ENCODE data around the gene AADAT.

The AADAT gene

DNA sequence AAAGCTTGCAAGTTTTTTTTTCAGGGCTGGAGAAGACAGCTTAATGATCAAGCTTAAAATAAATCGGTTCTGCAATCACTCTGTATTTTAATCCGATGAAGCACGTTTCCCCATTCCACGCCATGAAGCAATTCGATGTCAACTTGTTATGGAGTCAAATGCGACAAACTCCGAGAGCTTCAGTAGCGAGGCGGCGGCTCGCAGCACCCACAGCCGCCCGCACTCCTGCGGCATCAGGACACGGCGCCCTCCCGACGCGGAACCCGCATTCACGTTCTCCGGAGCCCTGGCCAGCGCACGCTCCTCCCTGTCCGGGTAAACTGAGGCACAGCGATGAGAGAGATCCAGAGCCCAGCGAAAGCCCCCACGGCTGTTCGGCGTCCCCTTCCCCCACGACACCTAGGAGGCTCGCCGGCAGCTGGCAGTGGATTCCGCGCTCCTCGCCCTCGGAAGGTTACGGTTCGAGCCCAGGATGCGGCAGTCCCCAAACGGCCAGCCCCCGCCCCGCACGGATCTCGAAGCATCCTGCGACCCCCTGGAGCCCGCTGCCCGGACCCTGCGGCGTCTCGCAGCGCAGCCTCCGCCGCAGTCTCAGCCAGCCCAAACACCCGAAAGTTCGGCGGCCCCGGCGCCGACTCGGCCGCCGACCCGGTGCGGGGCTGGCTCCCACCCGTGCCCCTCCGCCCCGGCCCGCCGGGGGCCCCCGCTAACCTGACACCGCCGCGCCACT is 64.1 kb downstream of the AADAT start:
- no peak overlapping the region for H3K4me3 ChIP-seq (ENCODE audit: low read length)
- peaks cover 8% of the 10 kb centered on the region for H3K4me1 ChIP-seq (ENCODE audit: control insufficient read depth, insufficient read depth, low read length)
- no peaks in the 10 kb centered on the region for H3K9me3 ChIP-seq (ENCODE audit: control insufficient read depth, low read length)
- no peaks in the 10 kb centered on the region for H3K36me3 ChIP-seq (ENCODE audit: control insufficient read depth, insufficient read depth, low read length)
- peak overlapping the region; percentile 42 for H3K9ac ChIP-seq (ENCODE audit: low read length)
- peaks cover 17% of the 10 kb centered on the region for H3K27me3 ChIP-seq (ENCODE audit: control insufficient read depth, insufficient read depth, low read length)

DNA sequence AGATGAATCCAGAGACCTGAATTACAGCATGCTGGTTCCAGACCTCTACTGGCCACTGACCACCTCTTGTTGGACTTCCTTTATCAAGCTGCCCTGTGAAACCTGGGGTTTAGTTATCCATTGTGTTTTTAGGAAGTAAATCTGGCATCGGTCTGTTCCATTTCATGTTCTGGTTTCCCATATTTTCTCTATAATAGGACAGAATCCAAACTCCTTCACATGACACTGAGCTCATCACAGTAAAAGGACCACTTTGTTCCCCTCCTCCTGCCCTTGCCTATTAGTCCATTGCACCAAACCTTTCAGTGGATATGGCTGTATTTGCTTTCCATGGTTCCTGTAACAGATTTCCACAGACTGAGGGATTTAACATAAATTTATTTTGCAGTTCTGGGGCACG is 67.5 kb downstream of the AADAT start:
- peaks cover 3% of the 10 kb centered on the region for H3K4me1 ChIP-seq (ENCODE audit: control insufficient read depth, insufficient read depth, low read length)
- no peak overlapping the region for H3K9ac ChIP-seq (ENCODE audit: low read length)
- no peaks in the 10 kb centered on the region for H3K9me3 ChIP-seq (ENCODE audit: control insufficient read depth, low read length)
- no peak overlapping the region for H3K4me3 ChIP-seq (ENCODE audit: low read length)
- H3K27me3 ChIP-seq (ENCODE audit: control insufficient read depth, insufficient read depth, low read length) = peaks cover 8% of the 10 kb centered on the region
- H3K36me3 ChIP-seq (ENCODE audit: control insufficient read depth, insufficient read depth, low read length) = no peaks in the 10 kb centered on the region

DNA sequence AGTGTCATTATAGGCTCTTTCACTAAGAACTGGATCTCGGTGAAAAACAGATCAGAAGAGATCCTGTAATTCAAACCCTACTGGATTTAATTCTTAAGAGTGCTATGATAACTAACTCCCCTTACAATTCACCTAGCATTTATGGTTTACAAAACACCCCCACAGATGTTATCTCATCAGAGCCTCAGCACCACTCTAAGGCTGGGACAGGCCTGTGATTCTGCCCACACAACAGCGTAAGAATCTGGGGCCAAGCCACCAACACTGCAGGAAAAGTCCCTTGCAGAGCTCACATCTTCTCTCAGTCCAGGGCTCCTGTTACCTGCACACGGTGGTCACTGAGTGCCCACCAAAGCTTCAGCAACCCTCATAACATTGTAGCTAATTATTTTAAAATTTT is 72.5 kb downstream of the AADAT start:
- no peaks in the 10 kb centered on the region for H3K4me1 ChIP-seq (ENCODE audit: control insufficient read depth, insufficient read depth, low read length)
- H3K9me3 ChIP-seq (ENCODE audit: control insufficient read depth, low read length) = no peaks in the 10 kb centered on the region
- H3K4me3 ChIP-seq (ENCODE audit: low read length) = no peak overlapping the region
- H3K27me3 ChIP-seq (ENCODE audit: control insufficient read depth, insufficient read depth, low read length) = no peaks in the 10 kb centered on the region
- H3K36me3 ChIP-seq (ENCODE audit: control insufficient read depth, insufficient read depth, low read length) = no peaks in the 10 kb centered on the region
- H3K9ac ChIP-seq (ENCODE audit: low read length) = no peak overlapping the region

DNA sequence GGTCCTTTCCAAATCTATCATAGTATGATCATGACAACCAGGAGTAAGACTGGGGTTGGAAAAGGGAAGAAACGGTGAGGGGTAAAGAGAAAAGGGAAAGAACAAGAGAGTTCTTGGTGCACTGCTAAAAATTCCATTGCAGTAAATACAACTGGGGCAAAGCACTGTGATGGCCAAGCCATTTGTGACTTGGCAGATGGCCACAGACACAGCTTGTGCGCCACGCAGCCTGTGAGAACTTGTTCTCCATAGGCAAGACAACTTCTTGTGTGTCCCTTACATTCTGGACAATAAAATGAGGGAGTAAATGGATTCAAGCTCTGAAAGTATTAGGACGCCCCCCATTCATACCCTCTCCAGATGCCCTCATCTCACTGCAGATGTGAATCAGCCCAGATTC is 74.5 kb downstream of the AADAT start:
- H3K9ac ChIP-seq (ENCODE audit: low read length) = no peak overlapping the region
- H3K9me3 ChIP-seq (ENCODE audit: control insufficient read depth, low read length) = no peaks in the 10 kb centered on the region
- H3K36me3 ChIP-seq (ENCODE audit: control insufficient read depth, insufficient read depth, low read length) = no peaks in the 10 kb centered on the region
- no peaks in the 10 kb centered on the region for H3K27me3 ChIP-seq (ENCODE audit: control insufficient read depth, insufficient read depth, low read length)
- no peaks in the 10 kb centered on the region for H3K4me1 ChIP-seq (ENCODE audit: control insufficient read depth, insufficient read depth, low read length)
- H3K4me3 ChIP-seq (ENCODE audit: low read length) = no peak overlapping the region

DNA sequence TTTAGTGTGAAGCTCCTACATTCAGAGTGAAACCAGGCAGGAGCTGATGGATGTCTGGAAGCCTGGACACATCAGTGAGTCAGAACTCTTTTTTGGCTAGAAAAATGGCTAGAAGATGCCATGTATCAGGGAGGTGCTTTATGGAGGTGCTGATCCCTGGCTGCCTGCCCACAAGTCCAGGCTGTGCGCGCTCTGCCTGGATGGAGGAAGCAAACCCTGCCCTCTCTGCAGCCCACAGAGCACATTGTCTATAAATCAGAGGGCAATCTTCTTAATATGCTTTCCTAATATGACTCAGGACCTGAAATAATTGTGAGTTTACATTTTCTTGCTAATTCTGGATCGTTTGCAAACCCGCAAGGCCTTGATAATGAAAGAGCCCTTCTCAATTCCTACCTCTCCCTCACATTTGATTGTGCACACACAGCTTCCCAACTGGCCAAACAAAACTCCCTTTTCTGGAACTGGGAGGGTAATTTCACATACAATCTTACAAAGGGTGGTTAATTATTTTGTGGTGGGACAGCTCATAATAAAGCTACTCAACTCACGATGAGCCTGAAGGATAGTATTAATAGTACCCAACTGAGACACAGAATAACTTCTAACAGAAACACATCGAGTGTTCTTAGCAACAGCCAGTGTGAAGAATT is 75.3 kb downstream of the AADAT start:
- H3K9ac ChIP-seq (ENCODE audit: low read length) = no peak overlapping the region
- H3K36me3 ChIP-seq (ENCODE audit: control insufficient read depth, insufficient read depth, low read length) = no peaks in the 10 kb centered on the region
- no peak overlapping the region for H3K4me3 ChIP-seq (ENCODE audit: low read length)
- no peaks in the 10 kb centered on the region for H3K4me1 ChIP-seq (ENCODE audit: control insufficient read depth, insufficient read depth, low read length)
- H3K27me3 ChIP-seq (ENCODE audit: control insufficient read depth, insufficient read depth, low read length) = no peaks in the 10 kb centered on the region
- H3K9me3 ChIP-seq (ENCODE audit: control insufficient read depth, low read length) = no peaks in the 10 kb centered on the region

DNA sequence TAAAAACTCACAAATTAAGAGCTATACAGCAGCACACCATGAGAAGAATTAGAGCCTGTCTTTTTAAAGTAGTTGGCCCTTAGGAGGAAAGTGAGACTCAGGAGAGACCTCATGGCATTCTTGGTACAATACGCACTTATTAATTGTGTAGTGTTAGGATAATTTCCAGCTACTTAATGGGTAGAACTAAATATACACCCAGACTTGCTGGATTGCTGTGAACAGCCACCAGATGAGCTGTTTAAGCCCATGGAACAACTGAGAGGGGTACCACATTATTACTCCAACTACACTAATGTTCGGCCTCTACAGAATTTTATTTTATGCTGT is 77.2 kb downstream of the AADAT start:
- Histone ChIP-seq H3K27me3 (ENCODE audit: control insufficient read depth, insufficient read depth, low read length) (no peaks in the 10 kb centered on the region), H3K9me3 (ENCODE audit: control insufficient read depth, low read length) (no peaks in the 10 kb centered on the region), H3K4me3 (ENCODE audit: low read length) (no peak overlapping the region), H3K4me1 (ENCODE audit: control insufficient read depth, insufficient read depth, low read length) (no peaks in the 10 kb centered on the region), H3K9ac (ENCODE audit: low read length) (no peak overlapping the region), H3K36me3 (ENCODE audit: control insufficient read depth, insufficient read depth, low read length) (no peaks in the 10 kb centered on the region)

DNA sequence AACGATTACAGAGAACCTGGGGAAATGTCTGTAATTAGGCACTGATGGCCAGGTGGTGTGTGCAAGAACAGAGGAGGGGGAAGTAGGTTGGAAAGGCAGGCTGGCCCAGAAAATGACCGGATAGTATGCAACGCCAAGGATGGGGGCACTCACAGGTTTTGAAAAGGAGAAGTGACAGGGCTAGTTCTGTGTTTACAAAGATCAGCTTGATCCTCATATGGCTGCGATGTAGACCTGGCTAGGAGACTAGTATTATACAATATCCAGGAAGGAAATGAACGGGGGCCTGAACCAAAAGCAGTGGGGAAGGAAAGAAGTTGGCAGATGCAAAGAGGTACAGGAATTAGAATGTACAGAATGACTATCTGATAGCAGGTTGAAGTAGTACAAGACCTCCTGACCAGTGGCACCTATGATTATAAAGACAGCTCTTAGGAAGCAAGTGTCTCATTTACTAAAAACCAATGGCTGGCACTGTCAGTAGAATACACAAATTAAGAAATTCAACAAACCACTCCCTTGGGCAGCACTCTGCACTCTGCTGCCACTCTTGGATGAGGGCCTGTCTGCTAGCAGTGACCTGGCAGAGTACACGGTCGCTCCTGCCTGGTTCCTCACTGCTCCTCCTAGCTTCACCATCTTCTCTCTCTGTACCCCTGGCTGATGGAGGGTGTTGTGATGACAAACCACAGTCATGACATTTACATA is 77.7 kb downstream of the AADAT start:
- H3K9me3 ChIP-seq (ENCODE audit: control insufficient read depth, low read length) = no peaks in the 10 kb centered on the region
- H3K4me1 ChIP-seq (ENCODE audit: control insufficient read depth, insufficient read depth, low read length) = no peaks in the 10 kb centered on the region
- no peaks in the 10 kb centered on the region for H3K36me3 ChIP-seq (ENCODE audit: control insufficient read depth, insufficient read depth, low read length)
- H3K4me3 ChIP-seq (ENCODE audit: low read length) = no peak overlapping the region
- no peak overlapping the region for H3K9ac ChIP-seq (ENCODE audit: low read length)
- no peaks in the 10 kb centered on the region for H3K27me3 ChIP-seq (ENCODE audit: control insufficient read depth, insufficient read depth, low read length)

Data from mucosa of stomach (tissue), 1 donor.